SH-SY5Y (cell line): Measurements from ENCODE around the gene STAP2.

Experiments used
- GATA2 ChIP-seq: IDR thresholded peaks from 2 replicates; pipeline ENCODE4 v1.6.1; 2011; ENCODE audit warnings: mild to moderate bottlenecking, low read depth, low read length
- GATA3 ChIP-seq: IDR thresholded peaks from 2 replicates; pipeline ENCODE4 v1.6.1; 2011; ENCODE audit warnings: low read depth, mild to moderate bottlenecking, low read length, moderate library complexity

DNA sequence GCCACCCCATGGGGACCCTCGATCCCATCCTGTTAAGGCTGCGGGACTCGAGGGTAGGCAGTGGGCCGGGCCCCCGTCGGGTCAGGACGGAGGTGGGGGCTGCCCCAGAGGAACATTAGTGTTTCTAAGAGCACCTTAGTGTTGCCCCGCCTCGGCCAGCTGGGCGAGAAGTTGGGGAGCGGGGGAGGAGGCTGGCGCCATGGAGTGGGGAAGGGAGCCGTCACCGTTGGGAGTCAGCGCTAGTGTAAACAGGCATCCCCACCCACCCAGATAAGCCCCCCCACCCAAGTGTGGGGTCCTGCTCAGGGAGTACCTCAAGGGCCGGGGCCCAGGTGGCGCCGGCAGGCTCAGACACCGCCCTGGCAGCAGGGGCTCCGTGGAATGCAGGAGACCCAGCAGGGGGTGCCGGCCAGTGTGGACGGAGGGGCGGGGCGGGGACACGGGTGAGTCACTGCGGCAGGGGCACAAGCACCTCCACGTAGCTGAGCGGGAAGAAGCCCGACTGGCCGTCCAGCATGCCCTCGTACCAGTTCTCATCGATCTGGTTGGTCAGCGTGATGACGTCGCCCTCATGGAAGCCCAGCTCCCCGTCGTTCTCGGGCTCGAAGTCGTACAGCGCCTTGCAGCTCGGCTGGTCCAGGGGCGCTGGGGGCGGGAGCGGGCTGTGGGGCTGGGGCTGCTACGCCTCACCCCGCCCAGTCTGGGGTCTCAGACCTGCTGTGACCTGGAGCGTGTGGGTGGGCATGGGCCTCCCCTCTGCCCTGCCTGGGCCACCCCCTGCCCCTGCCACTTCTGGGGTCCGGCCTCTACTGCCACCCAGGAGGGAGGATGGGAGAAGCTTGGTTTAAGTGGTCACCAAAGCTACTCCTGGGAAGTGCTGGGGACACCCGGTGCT lies 22.8 kb upstream of the STAP2 start:
- TF ChIP-seq GATA3 (no peak), GATA2 (no peak)
